WTC11 (cell line): ENCODE results near the gene ARHGAP15. TPM values are rescaled to one million over a fixed set of nuclear protein-coding genes. Genes with fewer than 3 reads are reported as not detected.

Source experiments
- ATAC-seq: fragments of 200-7000 bp; cut with Tn5 transposase; 2 replicates; pipeline ENCODE4 v1.10.0; 2021; ENCODE audit warnings: mild to moderate bottlenecking, moderate library complexity
- CTCF ChIA-PET: fragments of 300-600 bp; sonication (Branson Sonifier 250); formaldehyde crosslinking; loops from one replicate; lab custom pipeline; 2021; ENCODE audit warnings: antibody characterized with exemption; lab: Charles Lee
- POLR2A ChIA-PET: fragments of 350-600 bp; sonication (Branson Sonifier 250); formaldehyde crosslinking; loops from one replicate; lab custom pipeline; 2021; ENCODE audit warnings: antibody characterized with exemption; lab: Charles Lee
- DNase-seq: peaks from one replicate; pipeline ENCODE4 v3.0.0; 2021; ENCODE audit warnings: low spot score
- H3K27ac Mint-ChIP-seq: 2 replicates; pipeline ENCODE4 v1.8.0; 2021; ENCODE audit warnings: mixed read lengths
- H3K27me3 Mint-ChIP-seq: 2 replicates; pipeline ENCODE4 v1.8.0; 2021; ENCODE audit warnings: low read depth, mild to moderate bottlenecking, moderate library complexity, mixed read lengths
- H3K36me3 Mint-ChIP-seq: 2 replicates; pipeline ENCODE4 v1.8.0; 2021; ENCODE audit warnings: mixed read lengths
- H3K4me1 Mint-ChIP-seq: 2 replicates; pipeline ENCODE4 v1.8.0; 2022; ENCODE audit warnings: mixed read lengths
- H3K4me3 Mint-ChIP-seq: 2 replicates; pipeline ENCODE4 v1.8.0; 2021; ENCODE audit warnings: mild to moderate bottlenecking, moderate library complexity, mixed read lengths
- H3K9me3 Mint-ChIP-seq: 2 replicates; pipeline ENCODE4 v1.8.0; 2021; ENCODE audit warnings: mixed read lengths
- ARID4B ChIP-seq: sonication (generic); formaldehyde crosslinking; IDR thresholded peaks from 2 replicates; pipeline ENCODE4 v1.8.0; 2023; ENCODE audit warnings: missing genetic modification reagents, mild to moderate bottlenecking, borderline replicate concordance
- ATF3 ChIP-seq: sonication (generic); formaldehyde crosslinking; conservative IDR thresholded peaks from 2 replicates; pipeline ENCODE4 v1.8.1; 2022; ENCODE audit warnings: mild to moderate bottlenecking, missing genetic modification reagents
- CDX4 ChIP-seq: fragments of 250-450 bp; sonication (Bioruptor Pico); IDR thresholded peaks from 2 replicates; pipeline ENCODE4 v1.9.0; 2021; ENCODE audit warnings: moderate library complexity, mild to moderate bottlenecking, inconsistent platforms, borderline replicate concordance
- EMX1 ChIP-seq: fragments of 250-450 bp; sonication (Bioruptor Pico); IDR thresholded peaks from 2 replicates; pipeline ENCODE4 v1.8.0; 2021; ENCODE audit warnings: mild to moderate bottlenecking
- ETV6 ChIP-seq: sonication (generic); formaldehyde crosslinking; IDR thresholded peaks from 2 replicates; pipeline ENCODE4 v1.8.1; 2022; ENCODE audit warnings: mild to moderate bottlenecking, missing genetic modification reagents
- JAZF1 ChIP-seq: fragments of 250-450 bp; sonication (Bioruptor Pico); IDR thresholded peaks from 2 replicates; pipeline ENCODE4 v1.9.0; 2021; ENCODE audit warnings: moderate library complexity, mild to moderate bottlenecking, inconsistent platforms
- MAX ChIP-seq: sonication (generic); formaldehyde crosslinking; IDR thresholded peaks from 2 replicates; pipeline ENCODE4 v1.8.0; 2022; ENCODE audit warnings: mild to moderate bottlenecking, missing genetic modification reagents
- OVOL2 ChIP-seq: fragments of 250-450 bp; sonication (Bioruptor Pico); IDR thresholded peaks from 2 replicates; pipeline ENCODE4 v1.9.0; 2021; ENCODE audit warnings: mild to moderate bottlenecking, borderline replicate concordance
- RELA ChIP-seq: sonication (generic); formaldehyde crosslinking; IDR thresholded peaks from 2 replicates; pipeline ENCODE4 v1.8.1; 2022; ENCODE audit warnings: missing genetic modification reagents, mild to moderate bottlenecking, borderline replicate concordance
- SMAD4 ChIP-seq: sonication (generic); formaldehyde crosslinking; IDR thresholded peaks from 2 replicates; pipeline ENCODE4 v1.8.0; 2022; ENCODE audit warnings: mild to moderate bottlenecking, missing genetic modification reagents
- SOX15 ChIP-seq: fragments of 250-450 bp; sonication (Bioruptor Pico); IDR thresholded peaks from 2 replicates; pipeline ENCODE4 v1.9.0; 2021; ENCODE audit warnings: mild to moderate bottlenecking
- TCF7 ChIP-seq: sonication (generic); formaldehyde crosslinking; IDR thresholded peaks from 2 replicates; pipeline ENCODE4 v1.8.0; 2022; ENCODE audit warnings: mild to moderate bottlenecking, low read depth, missing genetic modification reagents, moderate library complexity
- USF2 ChIP-seq: sonication (generic); formaldehyde crosslinking; IDR thresholded peaks from 2 replicates; pipeline ENCODE4 v1.8.1; 2023; ENCODE audit warnings: mild to moderate bottlenecking, missing genetic modification reagents, moderate library complexity
- ZMAT4 ChIP-seq: fragments of 250-450 bp; sonication (Bioruptor Pico); IDR thresholded peaks from 2 replicates; pipeline ENCODE4 v1.9.0; 2021; ENCODE audit warnings: mild to moderate bottlenecking
- ZNF219 ChIP-seq: sonication (generic); formaldehyde crosslinking; IDR thresholded peaks from 2 replicates; pipeline ENCODE4 v1.8.0; 2023; ENCODE audit warnings: missing genetic modification reagents, mild to moderate bottlenecking, borderline replicate concordance
- ZNF512 ChIP-seq: sonication (generic); formaldehyde crosslinking; IDR thresholded peaks from 2 replicates; pipeline ENCODE4 v1.8.1; 2022; ENCODE audit warnings: missing genetic modification reagents, borderline replicate concordance
- total RNA-seq: library from RNA; stranded (reverse); gene quantifications from 3 replicates; pipeline ENCODE4 v1.2.3, GENCODE V29; 2021

Gene ARHGAP15
- total RNA-seq, 1 experiment from 2014 or later = 0.28 TPM

GRCh38 chr2:143334837-143335236 is 205.6 kb downstream of the ARHGAP15 start (continued):
- TF ChIP-seq CDX4 (CRISPR knock-in tag) = no peak
- no peak for TF ChIP-seq ZMAT4 (CRISPR knock-in tag)

GRCh38 chr2:143336719-143337210 is 207.5 kb downstream of the ARHGAP15 start:
- no peaks in the 10 kb centered on the region for H3K36me3 Mint-ChIP-seq
- no peaks in the 10 kb centered on the region for H3K27me3 Mint-ChIP-seq
- H3K4me1 Mint-ChIP-seq = peaks cover 19% of the 10 kb centered on the region
- ATAC-seq = no peak
- no peak for TF ChIP-seq SMAD4
- TF ChIP-seq OVOL2 (CRISPR knock-in tag) = no peak
- H3K27ac Mint-ChIP-seq = no peak overlapping the region
- H3K9me3 Mint-ChIP-seq = no peaks in the 10 kb centered on the region
- POLR2A ChIA-PET = no interaction called here
- DNase-seq = no peak
- no peak overlapping the region for H3K4me3 Mint-ChIP-seq
- CTCF ChIA-PET = no interaction called here

- POLR2A ChIA-PET = no interaction called here
- CTCF ChIA-PET = no interaction called here
- DNase-seq (no peak), ATAC-seq (no peak)
- Mint-ChIP-seq H3K27me3 (peaks cover 1% of the 10 kb centered on the region), H3K36me3 (no peaks in the 10 kb centered on the region), H3K9me3 (no peaks in the 10 kb centered on the region), H3K27ac (no peak overlapping the region), H3K4me1 (peaks cover 42% of the 10 kb centered on the region), H3K4me3 (no peak overlapping the region)
- no peak for TF ChIP-seq EMX1 (CRISPR knock-in tag)
- no peak for TF ChIP-seq MAX (CRISPR knock-in tag)
- no peak for TF ChIP-seq ARID4B (CRISPR knock-in tag)
- no peak for TF ChIP-seq ATF3
- no peak for TF ChIP-seq ZMAT4 (CRISPR knock-in tag)
- TF ChIP-seq ETV6 (CRISPR knock-in tag) = no peak
- no peak for TF ChIP-seq RELA (CRISPR knock-in tag)
- TF ChIP-seq SOX15 = no peak
- TF ChIP-seq USF2 = no peak
- TF ChIP-seq JAZF1 (CRISPR knock-in tag) = no peak
- TF ChIP-seq ZNF512 = no peak
- TF ChIP-seq TCF7 (CRISPR knock-in tag) = no peak
- TF ChIP-seq OVOL2 (CRISPR knock-in tag) = no peak
- no peak for TF ChIP-seq ZNF219 (CRISPR knock-in tag)
Measured at GRCh38 chr2:143341478-143341877, 212.3 kb downstream of the ARHGAP15 start.
